ENCODE measurements around the gene GPN1. TPM values are rescaled to one million over a fixed set of nuclear protein-coding genes. Genes with fewer than 3 reads are reported as not detected.

The GPN1 gene
- total and polyA plus RNA-seq, 2 experiments from 2014 or later = 23.7 to 40.3 TPM

DNA sequence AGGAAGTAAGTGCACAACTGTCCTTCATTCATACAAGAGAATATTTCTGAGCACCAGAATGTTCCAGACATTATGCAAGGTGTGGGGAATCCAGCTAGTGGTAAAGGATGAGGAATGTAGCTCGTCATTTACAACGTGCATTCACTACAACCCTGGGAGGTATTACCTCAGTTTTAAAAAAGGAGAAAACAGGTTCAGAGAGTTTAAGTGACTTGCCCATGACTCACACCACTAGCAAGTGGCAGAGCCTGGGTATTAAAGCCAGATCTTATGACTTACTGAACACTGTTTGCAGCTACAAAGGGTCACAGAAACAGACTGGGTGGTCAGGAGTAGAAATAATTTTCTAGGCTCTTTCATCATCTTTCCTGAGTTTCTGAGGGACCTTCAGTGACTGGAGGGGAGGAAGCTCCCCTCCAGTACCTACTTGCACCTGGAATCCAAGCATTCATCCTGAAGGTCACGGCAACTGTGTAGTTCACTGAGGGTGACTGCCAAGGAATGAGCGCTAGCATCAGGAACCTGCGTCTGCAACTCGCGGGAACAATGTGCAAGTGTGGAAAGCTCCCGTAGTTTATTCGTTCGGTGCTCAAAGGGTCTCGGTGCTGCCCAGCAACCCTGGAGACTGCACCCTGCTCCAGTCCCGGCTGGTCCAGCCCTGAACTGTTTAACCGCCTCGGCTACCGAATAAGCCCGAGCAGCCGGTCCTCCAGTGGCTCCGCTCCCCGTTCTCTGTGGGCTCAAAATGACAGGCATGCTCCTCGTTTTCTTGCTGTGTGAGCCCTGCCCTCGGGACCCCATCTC, 685 bp upstream of the GPN1 start:
- 0 out of 2 replicates have a peak, but pooled peaks cover 5% of the 10 kb centered on the region for H4K20me1 ChIP-seq (replicated peaks; ENCODE audit: insufficient read depth)
- peak; percentile 25 for DNase-seq (ENCODE audit: low spot score)
- peaks cover 20% of the 10 kb centered on the region for H3K36me3 Mint-ChIP-seq (ENCODE audit: low read depth)
- peaks cover 10% of the 10 kb centered on the region for H3K4me1 ChIP-seq (ENCODE audit: insufficient read depth)
- no peaks in the 10 kb centered on the region for H3K27me3 ChIP-seq (ENCODE audit: insufficient read depth)
- H3K36me3 ChIP-seq (ENCODE audit: insufficient read depth) = peaks cover 12% of the 10 kb centered on the region
- H3K4me2 ChIP-seq = peak overlapping the region; percentile 81
- no peaks in the 10 kb centered on the region for H3K4me1 Mint-ChIP-seq
- no peaks in the 10 kb centered on the region for H3F3A ChIP-seq (replicated peaks; ENCODE audit: low read depth)
- H2AFZ ChIP-seq = peak overlapping the region; percentile 84
- peaks cover 11% of the 10 kb centered on the region for H3K79me2 ChIP-seq (replicated peaks; ENCODE audit: insufficient read depth)
- TF ChIP-seq JUNB (IDR thresholded peaks at IDR 0.05; ENCODE audit: unreplicated experiment) (no peak), POLR2AphosphoS5 (IDR thresholded peaks at IDR 0.05; ENCODE audit: low read depth) (no peak), EZH2phosphoT487 (IDR thresholded peaks at IDR 0.05; ENCODE audit: unreplicated experiment) (no peak), EZH2 (IDR thresholded peaks at IDR 0.05; ENCODE audit: low read depth, unreplicated experiment) (no peak), NANOG (IDR thresholded peaks at IDR 0.05; ENCODE audit: borderline replicate concordance) (no peak), ETS1 (IDR thresholded peaks at IDR 0.05) (no peak), STAT1 (IDR thresholded peaks at IDR 0.05; ENCODE audit: unreplicated experiment) (no peak)
- TF ChIP-seq, protein P1, sequence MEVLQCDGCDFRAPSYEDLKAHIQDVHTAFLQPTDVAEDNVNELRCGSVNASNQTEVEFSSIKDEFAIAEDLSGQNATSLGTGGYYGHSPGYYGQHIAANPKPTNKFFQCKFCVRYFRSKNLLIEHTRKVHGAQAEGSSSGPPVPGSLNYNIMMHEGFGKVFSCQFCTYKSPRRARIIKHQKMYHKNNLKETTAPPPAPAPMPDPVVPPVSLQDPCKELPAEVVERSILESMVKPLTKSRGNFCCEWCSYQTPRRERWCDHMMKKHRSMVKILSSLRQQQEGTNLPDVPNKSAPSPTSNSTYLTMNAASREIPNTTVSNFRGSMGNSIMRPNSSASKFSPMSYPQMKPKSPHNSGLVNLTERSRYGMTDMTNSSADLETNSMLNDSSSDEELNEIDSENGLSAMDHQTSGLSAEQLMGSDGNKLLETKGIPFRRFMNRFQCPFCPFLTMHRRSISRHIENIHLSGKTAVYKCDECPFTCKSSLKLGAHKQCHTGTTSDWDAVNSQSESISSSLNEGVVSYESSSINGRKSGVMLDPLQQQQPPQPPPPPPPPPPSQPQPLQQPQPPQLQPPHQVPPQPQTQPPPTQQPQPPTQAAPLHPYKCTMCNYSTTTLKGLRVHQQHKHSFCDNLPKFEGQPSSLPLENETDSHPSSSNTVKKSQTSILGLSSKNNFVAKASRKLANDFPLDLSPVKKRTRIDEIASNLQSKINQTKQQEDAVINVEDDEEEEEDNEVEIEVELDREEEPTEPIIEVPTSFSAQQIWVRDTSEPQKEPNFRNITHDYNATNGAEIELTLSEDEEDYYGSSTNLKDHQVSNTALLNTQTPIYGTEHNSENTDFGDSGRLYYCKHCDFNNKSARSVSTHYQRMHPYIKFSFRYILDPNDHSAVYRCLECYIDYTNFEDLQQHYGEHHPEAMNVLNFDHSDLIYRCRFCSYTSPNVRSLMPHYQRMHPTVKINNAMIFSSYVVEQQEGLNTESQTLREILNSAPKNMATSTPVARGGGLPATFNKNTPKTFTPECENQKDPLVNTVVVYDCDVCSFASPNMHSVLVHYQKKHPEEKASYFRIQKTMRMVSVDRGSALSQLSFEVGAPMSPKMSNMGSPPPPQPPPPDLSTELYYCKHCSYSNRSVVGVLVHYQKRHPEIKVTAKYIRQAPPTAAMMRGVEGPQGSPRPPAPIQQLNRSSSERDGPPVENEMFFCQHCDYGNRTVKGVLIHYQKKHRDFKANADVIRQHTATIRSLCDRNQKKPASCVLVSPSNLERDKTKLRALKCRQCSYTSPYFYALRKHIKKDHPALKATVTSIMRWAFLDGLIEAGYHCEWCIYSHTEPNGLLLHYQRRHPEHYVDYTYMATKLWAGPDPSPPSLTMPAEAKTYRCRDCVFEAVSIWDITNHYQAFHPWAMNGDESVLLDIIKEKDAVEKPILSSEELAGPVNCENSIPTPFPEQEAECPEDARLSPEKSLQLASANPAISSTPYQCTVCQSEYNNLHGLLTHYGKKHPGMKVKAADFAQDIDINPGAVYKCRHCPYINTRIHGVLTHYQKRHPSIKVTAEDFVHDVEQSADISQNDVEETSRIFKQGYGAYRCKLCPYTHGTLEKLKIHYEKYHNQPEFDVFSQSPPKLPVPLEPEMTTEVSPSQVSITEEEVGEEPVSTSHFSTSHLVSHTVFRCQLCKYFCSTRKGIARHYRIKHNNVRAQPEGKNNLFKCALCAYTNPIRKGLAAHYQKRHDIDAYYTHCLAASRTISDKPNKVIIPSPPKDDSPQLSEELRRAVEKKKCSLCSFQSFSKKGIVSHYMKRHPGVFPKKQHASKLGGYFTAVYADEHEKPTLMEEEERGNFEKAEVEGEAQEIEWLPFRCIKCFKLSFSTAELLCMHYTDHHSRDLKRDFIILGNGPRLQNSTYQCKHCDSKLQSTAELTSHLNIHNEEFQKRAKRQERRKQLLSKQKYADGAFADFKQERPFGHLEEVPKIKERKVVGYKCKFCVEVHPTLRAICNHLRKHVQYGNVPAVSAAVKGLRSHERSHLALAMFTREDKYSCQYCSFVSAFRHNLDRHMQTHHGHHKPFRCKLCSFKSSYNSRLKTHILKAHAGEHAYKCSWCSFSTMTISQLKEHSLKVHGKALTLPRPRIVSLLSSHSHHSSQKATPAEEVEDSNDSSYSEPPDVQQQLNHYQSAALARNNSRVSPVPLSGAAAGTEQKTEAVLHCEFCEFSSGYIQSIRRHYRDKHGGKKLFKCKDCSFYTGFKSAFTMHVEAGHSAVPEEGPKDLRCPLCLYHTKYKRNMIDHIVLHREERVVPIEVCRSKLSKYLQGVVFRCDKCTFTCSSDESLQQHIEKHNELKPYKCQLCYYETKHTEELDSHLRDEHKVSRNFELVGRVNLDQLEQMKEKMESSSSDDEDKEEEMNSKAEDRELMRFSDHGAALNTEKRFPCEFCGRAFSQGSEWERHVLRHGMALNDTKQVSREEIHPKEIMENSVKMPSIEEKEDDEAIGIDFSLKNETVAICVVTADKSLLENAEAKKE (CRISPR knock-in tag; IDR thresholded peaks at IDR 0.05) = no peak
- TF ChIP-seq, protein P2, sequence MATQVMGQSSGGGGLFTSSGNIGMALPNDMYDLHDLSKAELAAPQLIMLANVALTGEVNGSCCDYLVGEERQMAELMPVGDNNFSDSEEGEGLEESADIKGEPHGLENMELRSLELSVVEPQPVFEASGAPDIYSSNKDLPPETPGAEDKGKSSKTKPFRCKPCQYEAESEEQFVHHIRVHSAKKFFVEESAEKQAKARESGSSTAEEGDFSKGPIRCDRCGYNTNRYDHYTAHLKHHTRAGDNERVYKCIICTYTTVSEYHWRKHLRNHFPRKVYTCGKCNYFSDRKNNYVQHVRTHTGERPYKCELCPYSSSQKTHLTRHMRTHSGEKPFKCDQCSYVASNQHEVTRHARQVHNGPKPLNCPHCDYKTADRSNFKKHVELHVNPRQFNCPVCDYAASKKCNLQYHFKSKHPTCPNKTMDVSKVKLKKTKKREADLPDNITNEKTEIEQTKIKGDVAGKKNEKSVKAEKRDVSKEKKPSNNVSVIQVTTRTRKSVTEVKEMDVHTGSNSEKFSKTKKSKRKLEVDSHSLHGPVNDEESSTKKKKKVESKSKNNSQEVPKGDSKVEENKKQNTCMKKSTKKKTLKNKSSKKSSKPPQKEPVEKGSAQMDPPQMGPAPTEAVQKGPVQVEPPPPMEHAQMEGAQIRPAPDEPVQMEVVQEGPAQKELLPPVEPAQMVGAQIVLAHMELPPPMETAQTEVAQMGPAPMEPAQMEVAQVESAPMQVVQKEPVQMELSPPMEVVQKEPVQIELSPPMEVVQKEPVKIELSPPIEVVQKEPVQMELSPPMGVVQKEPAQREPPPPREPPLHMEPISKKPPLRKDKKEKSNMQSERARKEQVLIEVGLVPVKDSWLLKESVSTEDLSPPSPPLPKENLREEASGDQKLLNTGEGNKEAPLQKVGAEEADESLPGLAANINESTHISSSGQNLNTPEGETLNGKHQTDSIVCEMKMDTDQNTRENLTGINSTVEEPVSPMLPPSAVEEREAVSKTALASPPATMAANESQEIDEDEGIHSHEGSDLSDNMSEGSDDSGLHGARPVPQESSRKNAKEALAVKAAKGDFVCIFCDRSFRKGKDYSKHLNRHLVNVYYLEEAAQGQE (IDR thresholded peaks at IDR 0.05; ENCODE audit: unreplicated experiment) = no peak
- TF ChIP-seq, protein P3, sequence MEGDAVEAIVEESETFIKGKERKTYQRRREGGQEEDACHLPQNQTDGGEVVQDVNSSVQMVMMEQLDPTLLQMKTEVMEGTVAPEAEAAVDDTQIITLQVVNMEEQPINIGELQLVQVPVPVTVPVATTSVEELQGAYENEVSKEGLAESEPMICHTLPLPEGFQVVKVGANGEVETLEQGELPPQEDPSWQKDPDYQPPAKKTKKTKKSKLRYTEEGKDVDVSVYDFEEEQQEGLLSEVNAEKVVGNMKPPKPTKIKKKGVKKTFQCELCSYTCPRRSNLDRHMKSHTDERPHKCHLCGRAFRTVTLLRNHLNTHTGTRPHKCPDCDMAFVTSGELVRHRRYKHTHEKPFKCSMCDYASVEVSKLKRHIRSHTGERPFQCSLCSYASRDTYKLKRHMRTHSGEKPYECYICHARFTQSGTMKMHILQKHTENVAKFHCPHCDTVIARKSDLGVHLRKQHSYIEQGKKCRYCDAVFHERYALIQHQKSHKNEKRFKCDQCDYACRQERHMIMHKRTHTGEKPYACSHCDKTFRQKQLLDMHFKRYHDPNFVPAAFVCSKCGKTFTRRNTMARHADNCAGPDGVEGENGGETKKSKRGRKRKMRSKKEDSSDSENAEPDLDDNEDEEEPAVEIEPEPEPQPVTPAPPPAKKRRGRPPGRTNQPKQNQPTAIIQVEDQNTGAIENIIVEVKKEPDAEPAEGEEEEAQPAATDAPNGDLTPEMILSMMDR (conservative IDR thresholded peaks at IDR 0.05; ENCODE audit: low read depth in 2 of 2) = no peak
- no peak overlapping the region for H3K27ac Mint-ChIP-seq
- H3K27me3 Mint-ChIP-seq (ENCODE audit: insufficient read depth, low read depth, poor library complexity) = no peaks in the 10 kb centered on the region
- no peaks in the 10 kb centered on the region for H3K9me2 ChIP-seq (ENCODE audit: insufficient read depth)
- H3K9me3 Mint-ChIP-seq = no peaks in the 10 kb centered on the region
- no peak overlapping the region for H3K4me3 Mint-ChIP-seq
- peak overlapping the region; percentile 81 for H3K4me3 ChIP-seq
- H3K27ac ChIP-seq (ENCODE audit: low read depth) = no peak overlapping the region
- no peak for ATAC-seq

Measured in GM23338 (cell line).